ENCODE measurements around the gene PITPNC1.

The PITPNC1 gene

DNA sequence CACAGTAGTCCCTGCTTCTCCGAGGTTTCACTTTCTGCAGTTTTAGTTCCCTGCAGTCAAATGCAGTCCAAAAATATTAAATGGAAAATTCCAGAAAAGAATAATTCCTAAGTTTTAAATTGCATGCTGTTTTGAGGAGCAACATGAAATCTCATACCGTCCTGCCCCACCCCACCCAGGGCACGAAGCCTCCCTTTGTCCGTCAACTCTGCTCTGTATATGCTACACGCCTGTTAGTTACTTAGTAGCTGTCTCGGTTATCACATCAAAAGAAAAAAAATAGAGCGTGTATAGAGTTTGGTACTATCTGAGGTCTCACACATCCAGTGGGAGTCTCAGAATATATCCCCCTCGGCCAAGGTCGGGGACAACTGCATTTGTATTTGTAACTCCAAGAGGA lies 211.2 kb downstream of the PITPNC1 start:
- Histone ChIP-seq H3K4me2 (ENCODE audit: low read depth, low read length) (no peak overlapping the region), H3F3A (ENCODE audit: insufficient read depth, low read length) (no peaks in the 10 kb centered on the region), H2AFZ (ENCODE audit: low read length) (no peak overlapping the region), H3K9me2 (replicated peaks; ENCODE audit: insufficient read depth, low read length) (no peaks in the 10 kb centered on the region), H3K27me3 (replicated peaks; ENCODE audit: insufficient read depth, low read length) (no peaks in the 10 kb centered on the region), H3K9ac (ENCODE audit: low read length) (no peak overlapping the region), H3K79me2 (ENCODE audit: low read length) (no peaks in the 10 kb centered on the region), H3K27ac (ENCODE audit: low read length) (no peak overlapping the region), H3K9me3 (replicated peaks; ENCODE audit: insufficient read depth, low read length) (no peaks in the 10 kb centered on the region), H3K4me1 (ENCODE audit: low read length) (no peaks in the 10 kb centered on the region), H4K20me1 (ENCODE audit: insufficient read depth, low read length) (no peaks in the 10 kb centered on the region), H3K36me3 (replicated peaks; ENCODE audit: insufficient read depth, low read length) (no peaks in the 10 kb centered on the region), H3K4me3 (ENCODE audit: low read length) (no peak overlapping the region)
- no peak for DNase-seq
- TF ChIP-seq EZH2phosphoT487 (IDR thresholded peaks at IDR 0.05; ENCODE audit: low read length) (no peak), EZH2 (optimal IDR thresholded peaks at IDR 0.05; ENCODE audit: low read depth, low read length) (no peak)
- TF ChIP-seq, protein P1, sequence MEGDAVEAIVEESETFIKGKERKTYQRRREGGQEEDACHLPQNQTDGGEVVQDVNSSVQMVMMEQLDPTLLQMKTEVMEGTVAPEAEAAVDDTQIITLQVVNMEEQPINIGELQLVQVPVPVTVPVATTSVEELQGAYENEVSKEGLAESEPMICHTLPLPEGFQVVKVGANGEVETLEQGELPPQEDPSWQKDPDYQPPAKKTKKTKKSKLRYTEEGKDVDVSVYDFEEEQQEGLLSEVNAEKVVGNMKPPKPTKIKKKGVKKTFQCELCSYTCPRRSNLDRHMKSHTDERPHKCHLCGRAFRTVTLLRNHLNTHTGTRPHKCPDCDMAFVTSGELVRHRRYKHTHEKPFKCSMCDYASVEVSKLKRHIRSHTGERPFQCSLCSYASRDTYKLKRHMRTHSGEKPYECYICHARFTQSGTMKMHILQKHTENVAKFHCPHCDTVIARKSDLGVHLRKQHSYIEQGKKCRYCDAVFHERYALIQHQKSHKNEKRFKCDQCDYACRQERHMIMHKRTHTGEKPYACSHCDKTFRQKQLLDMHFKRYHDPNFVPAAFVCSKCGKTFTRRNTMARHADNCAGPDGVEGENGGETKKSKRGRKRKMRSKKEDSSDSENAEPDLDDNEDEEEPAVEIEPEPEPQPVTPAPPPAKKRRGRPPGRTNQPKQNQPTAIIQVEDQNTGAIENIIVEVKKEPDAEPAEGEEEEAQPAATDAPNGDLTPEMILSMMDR (IDR thresholded peaks at IDR 0.05; ENCODE audit: low read length) = no peak

DNA sequence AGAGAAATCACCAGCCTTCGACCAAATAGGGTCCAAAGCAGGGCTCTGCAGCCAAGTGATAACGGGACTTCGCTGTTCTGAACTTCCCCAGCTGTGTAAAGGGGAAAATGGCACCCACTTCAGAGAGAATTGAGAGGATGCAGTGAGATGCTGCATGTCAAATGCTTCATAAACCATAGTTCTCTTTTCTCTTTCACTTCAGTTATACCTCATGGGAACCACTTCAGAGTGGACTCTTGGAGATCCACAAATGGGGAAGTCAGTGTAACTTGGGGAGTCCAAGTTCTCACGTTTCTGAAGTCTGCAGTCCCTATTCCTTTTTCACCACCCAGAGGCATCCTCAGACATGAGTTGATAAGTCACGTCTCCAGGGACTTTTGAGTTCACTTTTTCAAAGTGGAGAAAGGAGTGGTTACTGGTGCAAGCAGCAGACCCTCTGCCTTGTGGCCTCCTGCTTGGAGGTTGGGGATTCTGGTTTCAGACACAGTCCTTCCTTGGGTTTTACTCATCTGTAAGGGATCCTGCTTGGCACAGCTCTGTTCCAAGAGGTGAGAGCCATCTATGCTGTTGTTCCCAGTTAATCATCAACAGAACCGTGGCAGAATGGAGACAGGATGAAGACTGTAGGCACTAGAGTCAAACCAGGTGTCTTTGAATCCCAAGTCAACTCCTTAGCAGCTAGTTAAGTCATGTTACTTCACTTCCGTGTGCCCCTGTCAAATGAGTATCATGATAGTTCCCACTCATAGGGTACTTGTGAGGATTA lies 217.2 kb downstream of the PITPNC1 start:
- TF ChIP-seq EZH2 (optimal IDR thresholded peaks at IDR 0.05; ENCODE audit: low read depth, low read length) (no peak), EZH2phosphoT487 (IDR thresholded peaks at IDR 0.05; ENCODE audit: low read length) (no peak)
- TF ChIP-seq, protein P1 (IDR thresholded peaks at IDR 0.05; ENCODE audit: low read length) = no peak
- Histone ChIP-seq H3K4me3 (ENCODE audit: low read length) (no peak overlapping the region), H3K36me3 (replicated peaks; ENCODE audit: insufficient read depth, low read length) (no peaks in the 10 kb centered on the region), H2AFZ (ENCODE audit: low read length) (no peak overlapping the region), H3F3A (ENCODE audit: insufficient read depth, low read length) (no peaks in the 10 kb centered on the region), H3K27me3 (replicated peaks; ENCODE audit: insufficient read depth, low read length) (no peaks in the 10 kb centered on the region), H3K9ac (ENCODE audit: low read length) (no peak overlapping the region), H3K9me2 (replicated peaks; ENCODE audit: insufficient read depth, low read length) (no peaks in the 10 kb centered on the region), H3K79me2 (ENCODE audit: low read length) (no peaks in the 10 kb centered on the region), H3K4me2 (ENCODE audit: low read depth, low read length) (no peak overlapping the region), H3K4me1 (ENCODE audit: low read length) (no peaks in the 10 kb centered on the region), H3K9me3 (replicated peaks; ENCODE audit: insufficient read depth, low read length) (no peaks in the 10 kb centered on the region), H4K20me1 (ENCODE audit: insufficient read depth, low read length) (no peaks in the 10 kb centered on the region), H3K27ac (ENCODE audit: low read length) (no peak overlapping the region)
- DNase-seq = no peak

DNA sequence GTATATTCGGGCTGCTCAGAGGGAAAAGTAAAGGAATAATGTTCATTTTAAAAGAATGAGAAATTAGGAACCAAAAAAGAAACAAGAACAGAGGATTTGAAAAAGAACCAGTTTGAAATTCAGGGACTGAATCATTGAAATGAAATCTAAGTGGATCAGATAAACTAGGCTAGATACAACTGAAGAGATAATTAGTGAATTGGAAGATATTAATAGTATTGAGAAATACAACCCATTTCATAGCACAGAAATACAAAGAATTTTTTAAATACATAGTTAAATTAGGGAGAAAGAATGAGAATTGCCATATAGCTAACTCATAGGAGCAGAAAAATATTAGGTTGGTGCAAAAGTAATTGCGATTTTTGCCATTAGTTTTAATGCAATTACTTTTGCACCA lies 223.3 kb downstream of the PITPNC1 start:
- Histone ChIP-seq H3F3A (ENCODE audit: insufficient read depth, low read length) (no peaks in the 10 kb centered on the region), H3K27ac (ENCODE audit: low read length) (no peak overlapping the region), H3K27me3 (replicated peaks; ENCODE audit: insufficient read depth, low read length) (no peaks in the 10 kb centered on the region), H3K4me3 (ENCODE audit: low read length) (no peak overlapping the region), H3K9me3 (replicated peaks; ENCODE audit: insufficient read depth, low read length) (no peaks in the 10 kb centered on the region), H3K4me2 (ENCODE audit: low read depth, low read length) (no peak overlapping the region), H2AFZ (ENCODE audit: low read length) (no peak overlapping the region), H3K36me3 (replicated peaks; ENCODE audit: insufficient read depth, low read length) (no peaks in the 10 kb centered on the region), H3K4me1 (ENCODE audit: low read length) (no peaks in the 10 kb centered on the region), H3K9ac (ENCODE audit: low read length) (no peak overlapping the region), H4K20me1 (ENCODE audit: insufficient read depth, low read length) (no peaks in the 10 kb centered on the region), H3K79me2 (ENCODE audit: low read length) (no peaks in the 10 kb centered on the region), H3K9me2 (replicated peaks; ENCODE audit: insufficient read depth, low read length) (no peaks in the 10 kb centered on the region)
- no peak for TF ChIP-seq EZH2phosphoT487 (IDR thresholded peaks at IDR 0.05; ENCODE audit: low read length)
- TF ChIP-seq, protein P1 (IDR thresholded peaks at IDR 0.05; ENCODE audit: low read length) = no peak
- no peak for TF ChIP-seq EZH2 (optimal IDR thresholded peaks at IDR 0.05; ENCODE audit: low read depth, low read length)
- DNase-seq = no peak
